Measurements from ENCODE around the gene RBM41.
A peak's percentile ranks its signal among the peaks of the same experiment; 100 is the strongest.

RBM41 gene

GRCh38 chrX:107029752-107030151 is 88.9 kb downstream of the RBM41 start:
- no peak for DNase-seq (ENCODE audit: low spot score)

- peak; percentile 52 for DNase-seq (ENCODE audit: low spot score)
These were observed 93.1 kb downstream of the RBM41 start for GRCh38 chrX:107025545-107025944.

- DNase-seq (ENCODE audit: low spot score), result no peak
These were observed 103.7 kb downstream of the RBM41 start for GRCh38 chrX:107014936-107015335.

Measured in SW480 (cell line).